Right lobe of liver (tissue), 6 donors: ENCODE measurements around the gene LDB3. TPM values are rescaled to one million over a fixed set of nuclear protein-coding genes. Genes with fewer than 3 reads are reported as not detected.
A peak's percentile ranks its signal among the peaks of the same experiment; 100 is the strongest.
"Not testable (repeated sequence)": the region's sequence is repeated elsewhere in the genome, so short reads cannot be mapped to it uniquely, and the experiment has no call there.

Experiments
- ATAC-seq, 4 donors: fragments of 200-7000 bp; cut with Tn5 transposase; one replicate each; pipeline ENCODE4 v1.9.1; 2020; ENCODE audit warnings: mild to moderate bottlenecking in 4 of 4, moderate library complexity in 4 of 4
- DNase-seq, 3 donors: peaks; one replicate each; pipeline ENCODE4 v3.0.0-alpha.2; 2020
- H3K27ac ChIP-seq, 3 donors: fragments of 200-600 bp; one replicate each; pipeline ENCODE4 v1.8.0; 2022
- H3K27me3 ChIP-seq, 2 donors: fragments of 200-600 bp; one replicate each; pipeline ENCODE4 v1.8.0; 2022
- H3K36me3 ChIP-seq, 4 donors: fragments of 200-600 bp; sonication (generic) in 1 of 4; one replicate each; pipeline versions ENCODE4 v1.5.1 to v1.8.0; 2017 to 2022; ENCODE audit warnings: control low read depth in 1 of 4
- H3K4me1 ChIP-seq, 4 donors: fragments of 200-600 bp; sonication (generic) in 1 of 4; one replicate each; pipeline versions ENCODE4 v1.5.1 to v1.8.0; 2017 to 2022; ENCODE audit warnings: control low read depth in 1 of 4
- H3K4me3 ChIP-seq, 3 donors: fragments of 200-600 bp; one replicate each; pipeline ENCODE4 v1.8.0; 2022
- H3K9me3 ChIP-seq, 4 donors: fragments of 200-600 bp; sonication (generic) in 1 of 4; one replicate each; pipeline versions ENCODE4 v1.5.1 to v1.8.0; 2017 to 2022; ENCODE audit warnings: control low read depth in 1 of 4
- CTCF ChIP-seq, 4 donors: fragments of 200-600 bp in 3 of 4; fragments of 450-650 bp in 1 of 4; IDR thresholded peaks; one replicate each; pipeline versions ENCODE4 v1.5.1 to v1.8.0; 2016 to 2022; ENCODE audit warnings: antibody characterized with exemption in 4 of 4, mild to moderate bottlenecking in 2 of 4
- POLR2A ChIP-seq: fragments of 450-650 bp; IDR thresholded peaks from one replicate; pipeline ENCODE4 v1.6.1; 2017; ENCODE audit warnings: antibody characterized with exemption, mild to moderate bottlenecking
- WGBS: methylation state at CpG from one replicate; pipeline ENCODE4 v1.1.6; 2018; ENCODE audit warnings: low coverage, low lambda C conversion rate; ENCODE audit not compliant: insufficient coverage; ENCODE audit errors: missing lambda C conversion rate; 5-methylcytosine and 5-hydroxymethylcytosine counted together
- intact Hi-C, 2 donors: fragments of 100-400 bp; cut with DNase I; formaldehyde crosslinking; loops; one replicate each; pipeline versions ENCODE4 v1.11.2 to v1.14.1; 2022
- total RNA-seq, 6 experiments: library from RNA; depleted of rRNA in 2 of 6; stranded (reverse); fragments of >200 nt in 2 of 6; fragmentation: NEBNext Ultra II Directional in 3 of 6; extraction: Animal tissue kit (Norgen Biotek cat#: 25700) in 3 of 6; gene quantifications; one replicate each; pipeline versions ENCODE4 v1.1.0 to v1.2.4, GENCODE V29; 2016 to 2023
- donor health status: DM: no; HTN: yes; CAD: no.
- donor health status: DM: no; HTN: no; CAD: no.
- donor health status: DM: no; HTN: no; CAD: no.
- donor health status: DM: no; HTN: yes; CAD: no.
- donor health status: DM: no; HTN: yes; CAD: no.

Gene LDB3
- total RNA-seq, 6 experiments from 2014 or later: 0.07 to 0.29 (median 0.12) TPM

- Histone ChIP-seq H3K36me3 (no peaks in the 10 kb centered on the region), H3K9me3 (no peaks in the 10 kb centered on the region), H3K27ac (no peak overlapping the region), H3K4me3 (no peak overlapping the region), H3K4me1 (peaks cover 0 to 22% (median 1%) of the 10 kb centered on the region in 4 donors), H3K27me3 (no peaks in the 10 kb centered on the region)
- ATAC-seq (no peak), DNase-seq (no peak)
- intact Hi-C loops: no loop called here
- 52% methylated on average over 4 of the region's 4 CpGs for WGBS
- no peak for TF ChIP-seq CTCF (IDR thresholded peaks at IDR 0.05)
- TF ChIP-seq POLR2A: no peak
Measured at GRCh38 chr10:86734207-86734988, 66.1 kb downstream of the LDB3 start.

- 80% methylated on average over 4 of the region's 4 CpGs for WGBS
- DNase-seq, H3K4me3 ChIP-seq, ATAC-seq, H3K9me3 ChIP-seq, H3K27me3 ChIP-seq, H3K36me3 ChIP-seq, H3K27ac ChIP-seq, intact Hi-C loops: not testable (repeated sequence)
- H3K4me1 ChIP-seq: peaks cover 0 to 21% (median 1%) of the 10 kb centered on the region in 4 donors
Measured at GRCh38 chr10:86735278-86735677, 67.0 kb downstream of the LDB3 start.

- WGBS: 100% methylated on average over 1 of the region's 1 CpG
- Histone ChIP-seq H3K27me3 (no peaks in the 10 kb centered on the region), H3K9me3 (no peaks in the 10 kb centered on the region), H3K4me3 (no peak overlapping the region), H3K36me3 (no peaks in the 10 kb centered on the region), H3K4me1 (no peaks in the 10 kb centered on the region), H3K27ac (no peak overlapping the region)
- no peak for DNase-seq
- TF ChIP-seq POLR2A (no peak), CTCF (IDR thresholded peaks at IDR 0.05) (no peak)
- intact Hi-C loops: no loop called here
- peak in 1 of 4 donors; percentile 34 for ATAC-seq
Measured at GRCh38 chr10:86742230-86742629, 73.9 kb downstream of the LDB3 start.

GRCh38 chr10:86744067-86744725 is 75.9 kb downstream of the LDB3 start:
- Histone ChIP-seq H3K9me3 (no peaks in the 10 kb centered on the region), H3K27me3 (no peaks in the 10 kb centered on the region), H3K4me3 (no peak overlapping the region), H3K4me1 (no peaks in the 10 kb centered on the region), H3K27ac (no peak overlapping the region), H3K36me3 (no peaks in the 10 kb centered on the region)
- DNase-seq (no peak), ATAC-seq (peak in 3 of 4 donors; percentile 36 to 51 (median 44))
- intact Hi-C loops: no loop called here
- TF ChIP-seq CTCF (IDR thresholded peaks at IDR 0.05) (no peak), POLR2A (no peak)
- WGBS: 43% methylated on average over 4 of the region's 7 CpGs
